ENCODE results near the gene GNPNAT1. TPM values are rescaled to one million over a fixed set of nuclear protein-coding genes. Genes with fewer than 3 reads are reported as not detected.

GNPNAT1 gene
- total RNA-seq, 3 donors from 2014 or later, result 13.1 to 21.2 (median 18.7) TPM

- no peak overlapping the region for H3K4me3 ChIP-seq
- no peaks in the 10 kb centered on the region for H3K27me3 ChIP-seq
- no peaks in the 10 kb centered on the region for H3K9me3 ChIP-seq
- H3K4me1 ChIP-seq, result no peaks in the 10 kb centered on the region
- H3K36me3 ChIP-seq, result no peaks in the 10 kb centered on the region
- no peak overlapping the region for H3K27ac ChIP-seq
- TF ChIP-seq POLR2AphosphoS5 (IDR thresholded peaks at IDR 0.05), result no peak
- DNase-seq (ENCODE audit: low spot score in 2 of 2), result no peak
- intact Hi-C loops (cut with DNase I; ENCODE audit: low total_unique reads), result loop anchor here (10.0 kb wide), 1 partner anchor 120 kb away; the partner anchor contains the start of gene FERMT2
Measured at GRCh38 chr14:52834440-52834842, 43.0 kb upstream of the GNPNAT1 start.

DNA sequence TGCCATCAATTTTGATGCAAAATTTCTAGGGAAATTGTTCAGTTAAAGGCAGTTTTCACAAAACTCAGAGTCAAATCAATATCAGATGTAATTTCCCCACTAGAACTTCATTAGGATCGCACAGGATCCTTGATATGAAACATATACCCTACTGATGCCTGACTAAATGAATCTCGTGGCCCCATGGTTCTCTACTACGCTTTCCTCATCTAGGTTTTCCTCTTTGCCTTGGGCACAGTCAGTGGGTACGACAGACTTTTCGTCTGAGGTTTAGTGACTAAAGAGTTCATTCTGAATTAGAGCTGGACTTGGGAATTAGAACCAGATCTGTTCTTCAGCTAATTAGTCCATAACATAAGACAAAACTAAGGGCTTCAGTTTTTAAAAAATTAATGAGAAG is 42.5 kb upstream of the GNPNAT1 start:
- H3K27ac ChIP-seq, result no peak overlapping the region
- no peak for DNase-seq (ENCODE audit: low spot score in 2 of 2)
- no peak overlapping the region for H3K4me3 ChIP-seq
- TF ChIP-seq POLR2A (IDR thresholded peaks at IDR 0.05), result no peak
- no peak for TF ChIP-seq POLR2AphosphoS5 (IDR thresholded peaks at IDR 0.05)
- no peak for TF ChIP-seq CTCF (IDR thresholded peaks at IDR 0.05)
- H3K36me3 ChIP-seq, result no peaks in the 10 kb centered on the region
- H3K9me3 ChIP-seq, result no peaks in the 10 kb centered on the region
- intact Hi-C loops (cut with DNase I; ENCODE audit: low total_unique reads), result loop anchor here (10.0 kb wide), 1 partner anchor 121 kb away; the partner anchor contains the start of gene FERMT2
- no peaks in the 10 kb centered on the region for H3K4me1 ChIP-seq
- no peaks in the 10 kb centered on the region for H3K27me3 ChIP-seq

- TF ChIP-seq POLR2A (IDR thresholded peaks at IDR 0.05), result no peak
- no peak for DNase-seq (ENCODE audit: low spot score in 2 of 2)
- no peaks in the 10 kb centered on the region for H3K4me1 ChIP-seq
- no peak overlapping the region for H3K4me3 ChIP-seq
- H3K36me3 ChIP-seq, result no peaks in the 10 kb centered on the region
- H3K9me3 ChIP-seq, result no peaks in the 10 kb centered on the region
- H3K27me3 ChIP-seq, result no peaks in the 10 kb centered on the region
- intact Hi-C loops (cut with DNase I; ENCODE audit: low total_unique reads), result loop anchor here (2.0 to 10.0 kb wide), 2 partner anchors 63 to 125 kb away; partner anchors contain the start of gene FERMT2
- no peak overlapping the region for H3K27ac ChIP-seq
Measured at GRCh38 chr14:52829527-52830185, 38.2 kb upstream of the GNPNAT1 start.

- TF ChIP-seq POLR2AphosphoS5 (IDR thresholded peaks at IDR 0.05), result no peak
- TF ChIP-seq POLR2A (IDR thresholded peaks at IDR 0.05), result no peak
- TF ChIP-seq CTCF (IDR thresholded peaks at IDR 0.05), result no peak
- intact Hi-C loops (cut with DNase I; ENCODE audit: low total_unique reads), result no loop called here
Measured at GRCh38 chr14:52827426-52827825, 36.0 kb upstream of the GNPNAT1 start.

GRCh38 chr14:52825085-52825484 is 33.7 kb upstream of the GNPNAT1 start:
- Histone ChIP-seq H3K27me3 (no peaks in the 10 kb centered on the region), H3K36me3 (no peaks in the 10 kb centered on the region), H3K4me1 (no peaks in the 10 kb centered on the region), H3K9me3 (no peaks in the 10 kb centered on the region), H3K27ac (no peak overlapping the region), H3K4me3 (no peak overlapping the region)
- TF ChIP-seq POLR2AphosphoS5 (IDR thresholded peaks at IDR 0.05) (no peak), POLR2A (IDR thresholded peaks at IDR 0.05) (no peak), CTCF (IDR thresholded peaks at IDR 0.05) (no peak)
- intact Hi-C loops (cut with DNase I; ENCODE audit: low total_unique reads), result no loop called here
- no peak for DNase-seq (ENCODE audit: low spot score in 2 of 2)

More at GRCh38 chr14:52827426-52827825, 36.0 kb upstream of the GNPNAT1 start:
- Histone ChIP-seq H3K4me1 (no peaks in the 10 kb centered on the region), H3K36me3 (no peaks in the 10 kb centered on the region), H3K9me3 (no peaks in the 10 kb centered on the region), H3K27ac (no peak overlapping the region), H3K27me3 (no peaks in the 10 kb centered on the region), H3K4me3 (no peak overlapping the region)
- DNase-seq (ENCODE audit: low spot score in 2 of 2), result no peak

GRCh38 chr14:52824462-52824861 is 33.1 kb upstream of the GNPNAT1 start:
- Histone ChIP-seq H3K9me3 (no peaks in the 10 kb centered on the region), H3K4me3 (no peak overlapping the region), H3K27ac (no peak overlapping the region), H3K36me3 (no peaks in the 10 kb centered on the region), H3K4me1 (no peaks in the 10 kb centered on the region), H3K27me3 (no peaks in the 10 kb centered on the region)
- no peak for TF ChIP-seq CTCF (IDR thresholded peaks at IDR 0.05)
- no peak for TF ChIP-seq POLR2AphosphoS5 (IDR thresholded peaks at IDR 0.05)
- no peak for TF ChIP-seq POLR2A (IDR thresholded peaks at IDR 0.05)
- DNase-seq (ENCODE audit: low spot score in 2 of 2), result no peak
- intact Hi-C loops (cut with DNase I; ENCODE audit: low total_unique reads), result no loop called here
